LHCN-M2 (cell line): ENCODE measurements around the gene COQ5. TPM values are rescaled to one million over a fixed set of nuclear protein-coding genes. Genes with fewer than 3 reads are reported as not detected.
A peak's percentile ranks its signal among the peaks of the same experiment; 100 is the strongest.

Experiments used
- DNase-seq: peaks from one replicate; pipeline ENCODE4 v3.0.0-alpha.2; 2012; ENCODE audit warnings: low read depth
- total RNA-seq: library from RNA; depleted of rRNA; stranded (reverse); fragments of >200 nt; gene quantifications from 2 replicates; pipeline ENCODE4 v1.2.3, GENCODE V29; 2014

The COQ5 gene
- total RNA-seq, 1 experiment from 2014 or later: 33.5 TPM

GRCh38 chr12:120485961-120486881 lies 42.7 kb downstream of the COQ5 start:
- no peak for DNase-seq

GRCh38 chr12:120483621-120484020 lies 45.3 kb downstream of the COQ5 start:
- DNase-seq: no peak

GRCh38 chr12:120481022-120481767 lies 47.8 kb downstream of the COQ5 start:
- no peak for DNase-seq

GRCh38 chr12:120480211-120480610 lies 48.7 kb downstream of the COQ5 start:
- no peak for DNase-seq

- no peak for DNase-seq
Observed at GRCh38 chr12:120479458-120479857, 49.5 kb downstream of the COQ5 start.

- no peak for DNase-seq
Observed at GRCh38 chr12:120475643-120476042, 53.3 kb downstream of the COQ5 start.

- DNase-seq: peak; percentile 74
Observed at GRCh38 chr12:120474616-120474960, 54.4 kb downstream of the COQ5 start.

GRCh38 chr12:120473807-120474615 lies 54.9 kb downstream of the COQ5 start:
- DNase-seq: no peak

GRCh38 chr12:120472521-120472920 lies 56.4 kb downstream of the COQ5 start:
- DNase-seq: no peak

- DNase-seq: no peak
Observed at GRCh38 chr12:120470150-120470784, 58.7 kb downstream of the COQ5 start.

GRCh38 chr12:120469450-120470149 lies 59.4 kb downstream of the COQ5 start, which contains the start of gene SRSF9:
Gene SRSF9, minus strand, starts transcription at chr12:120469748. Its CDS starts 139 bp downstream, at chr12:120469609.
- DNase-seq: peak; percentile 94

GRCh38 chr12:120468821-120469449 lies 60.0 kb downstream of the COQ5 start:
- no peak for DNase-seq

- DNase-seq: peak; percentile 65
Observed at GRCh38 chr12:120468325-120468820, 60.6 kb downstream of the COQ5 start.

- DNase-seq: no peak
Observed at GRCh38 chr12:120467439-120467838, 61.5 kb downstream of the COQ5 start.

GRCh38 chr12:120466560-120467315 lies 62.2 kb downstream of the COQ5 start:
- DNase-seq: peak; percentile 42

- DNase-seq: no peak
Observed at GRCh38 chr12:120465756-120466155, 63.2 kb downstream of the COQ5 start.

- no peak for DNase-seq
Observed at GRCh38 chr12:120463712-120464111, 65.2 kb downstream of the COQ5 start.

- DNase-seq: no peak
Observed at GRCh38 chr12:120462099-120462640, 66.8 kb downstream of the COQ5 start.

GRCh38 chr12:120460157-120460556 lies 68.8 kb downstream of the COQ5 start:
- DNase-seq: no peak
